Measurements from ENCODE around the gene TSSK6.

DNA sequence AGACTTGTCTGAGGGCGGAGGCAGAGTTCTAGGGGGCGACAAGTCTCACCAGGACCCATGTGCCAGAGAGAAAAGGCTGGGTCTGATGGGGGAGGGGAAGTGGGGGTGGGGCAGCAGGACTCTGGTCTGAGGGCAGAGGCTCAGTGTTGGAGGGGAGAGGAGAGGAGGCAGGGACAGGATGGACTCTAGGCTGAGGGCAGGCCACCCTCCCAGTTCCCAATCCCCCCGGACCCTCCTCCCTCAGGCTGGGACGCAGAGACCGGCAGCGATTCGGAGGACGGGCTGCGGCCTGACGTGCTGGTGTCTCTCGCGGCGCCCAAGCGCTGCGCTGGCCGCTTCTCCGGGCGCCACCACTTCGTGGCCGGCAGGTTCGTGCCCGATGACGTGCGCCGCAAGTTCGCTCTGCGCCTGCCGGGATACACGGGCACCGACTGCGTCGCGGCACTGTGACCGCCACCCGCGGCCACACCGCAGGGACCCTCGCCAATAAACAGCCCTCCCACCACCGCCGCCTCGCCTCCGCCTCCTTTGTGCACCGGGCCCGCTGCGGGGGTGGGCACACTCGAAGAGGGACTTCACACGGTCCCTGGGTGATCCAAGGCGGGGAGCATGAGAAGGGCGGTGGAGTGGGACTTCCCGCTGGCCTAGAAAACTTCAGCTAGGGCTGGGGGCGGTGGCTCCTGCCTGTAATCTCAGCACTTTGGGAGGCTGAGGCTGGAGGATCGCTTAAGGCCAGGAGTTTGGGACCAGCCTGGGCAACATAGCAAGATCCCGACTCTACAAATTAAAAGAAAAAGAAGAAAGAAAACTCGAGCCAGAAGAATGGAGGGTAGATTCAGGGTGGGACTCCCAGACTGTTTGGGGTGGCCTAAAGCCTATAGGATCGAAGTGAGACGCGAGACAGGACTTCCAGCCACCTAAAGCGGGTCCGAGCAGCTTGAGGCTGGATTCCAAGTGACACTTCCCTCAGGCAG, 22.0 kb upstream of the TSSK6 start:
- TF ChIP-seq, protein P1, sequence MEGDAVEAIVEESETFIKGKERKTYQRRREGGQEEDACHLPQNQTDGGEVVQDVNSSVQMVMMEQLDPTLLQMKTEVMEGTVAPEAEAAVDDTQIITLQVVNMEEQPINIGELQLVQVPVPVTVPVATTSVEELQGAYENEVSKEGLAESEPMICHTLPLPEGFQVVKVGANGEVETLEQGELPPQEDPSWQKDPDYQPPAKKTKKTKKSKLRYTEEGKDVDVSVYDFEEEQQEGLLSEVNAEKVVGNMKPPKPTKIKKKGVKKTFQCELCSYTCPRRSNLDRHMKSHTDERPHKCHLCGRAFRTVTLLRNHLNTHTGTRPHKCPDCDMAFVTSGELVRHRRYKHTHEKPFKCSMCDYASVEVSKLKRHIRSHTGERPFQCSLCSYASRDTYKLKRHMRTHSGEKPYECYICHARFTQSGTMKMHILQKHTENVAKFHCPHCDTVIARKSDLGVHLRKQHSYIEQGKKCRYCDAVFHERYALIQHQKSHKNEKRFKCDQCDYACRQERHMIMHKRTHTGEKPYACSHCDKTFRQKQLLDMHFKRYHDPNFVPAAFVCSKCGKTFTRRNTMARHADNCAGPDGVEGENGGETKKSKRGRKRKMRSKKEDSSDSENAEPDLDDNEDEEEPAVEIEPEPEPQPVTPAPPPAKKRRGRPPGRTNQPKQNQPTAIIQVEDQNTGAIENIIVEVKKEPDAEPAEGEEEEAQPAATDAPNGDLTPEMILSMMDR (IDR thresholded peaks at IDR 0.05 in 2 of 3, conservative IDR thresholded peaks at IDR 0.05 in 1 of 3; ENCODE audit: control insufficient read depth in 2 of 3, extremely low read depth in 1 of 3, insufficient read depth in 1 of 3, low read depth in 3 of 3, low read length in 3 of 3): no peak
- TF ChIP-seq PAX5 (IDR thresholded peaks at IDR 0.05; ENCODE audit: borderline replicate concordance, low read depth, low read length) (no peak), ZZZ3 (IDR thresholded peaks at IDR 0.05; ENCODE audit: control insufficient read depth, insufficient read length, low read depth) (no peak), USF2 (IDR thresholded peaks at IDR 0.05; ENCODE audit: borderline replicate concordance, low read depth, low read length) (no peak), NFIC (IDR thresholded peaks at IDR 0.05; ENCODE audit: low read depth, low read length) (no peak), MTA2 (IDR thresholded peaks at IDR 0.05; ENCODE audit: low read depth) (no peak)

Data from GM12878 (cell line).